HG03520 (cell line): ENCODE data around the gene RIMBP3C.
"Not testable (repeated sequence)": the region's sequence is repeated elsewhere in the genome, so short reads cannot be mapped to it uniquely, and the experiment has no call there.

ENCODE experiments used
- ATAC-seq: cut with Tn5 transposase; IDR thresholded peaks from one replicate; pipeline ENCODE4 v1.9.1; 2021; ENCODE audit warnings: mild to moderate bottlenecking, moderate library complexity; ENCODE audit not compliant: unreplicated experiment

The RIMBP3C gene, protein sequence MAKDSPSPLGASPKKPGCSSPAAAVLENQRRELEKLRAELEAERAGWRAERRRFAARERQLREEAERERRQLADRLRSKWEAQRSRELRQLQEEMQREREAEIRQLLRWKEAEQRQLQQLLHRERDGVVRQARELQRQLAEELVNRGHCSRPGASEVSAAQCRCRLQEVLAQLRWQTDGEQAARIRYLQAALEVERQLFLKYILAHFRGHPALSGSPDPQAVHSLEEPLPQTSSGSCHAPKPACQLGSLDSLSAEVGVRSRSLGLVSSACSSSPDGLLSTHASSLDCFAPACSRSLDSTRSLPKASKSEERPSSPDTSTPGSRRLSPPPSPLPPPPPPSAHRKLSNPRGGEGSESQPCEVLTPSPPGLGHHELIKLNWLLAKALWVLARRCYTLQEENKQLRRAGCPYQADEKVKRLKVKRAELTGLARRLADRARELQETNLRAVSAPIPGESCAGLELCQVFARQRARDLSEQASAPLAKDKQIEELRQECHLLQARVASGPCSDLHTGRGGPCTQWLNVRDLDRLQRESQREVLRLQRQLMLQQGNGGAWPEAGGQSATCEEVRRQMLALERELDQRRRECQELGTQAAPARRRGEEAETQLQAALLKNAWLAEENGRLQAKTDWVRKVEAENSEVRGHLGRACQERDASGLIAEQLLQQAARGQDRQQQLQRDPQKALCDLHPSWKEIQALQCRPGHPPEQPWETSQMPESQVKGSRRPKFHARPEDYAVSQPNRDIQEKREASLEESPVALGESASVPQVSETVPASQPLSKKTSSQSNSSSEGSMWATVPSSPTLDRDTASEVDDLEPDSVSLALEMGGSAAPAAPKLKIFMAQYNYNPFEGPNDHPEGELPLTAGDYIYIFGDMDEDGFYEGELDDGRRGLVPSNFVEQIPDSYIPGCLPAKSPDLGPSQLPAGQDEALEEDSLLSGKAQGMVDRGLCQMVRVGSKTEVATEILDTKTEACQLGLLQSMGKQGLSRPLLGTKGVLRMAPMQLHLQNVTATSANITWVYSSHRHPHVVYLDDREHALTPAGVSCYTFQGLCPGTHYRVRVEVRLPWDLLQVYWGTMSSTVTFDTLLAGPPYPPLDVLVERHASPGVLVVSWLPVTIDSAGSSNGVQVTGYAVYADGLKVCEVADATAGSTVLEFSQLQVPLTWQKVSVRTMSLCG (N-terminal part only)

DNA sequence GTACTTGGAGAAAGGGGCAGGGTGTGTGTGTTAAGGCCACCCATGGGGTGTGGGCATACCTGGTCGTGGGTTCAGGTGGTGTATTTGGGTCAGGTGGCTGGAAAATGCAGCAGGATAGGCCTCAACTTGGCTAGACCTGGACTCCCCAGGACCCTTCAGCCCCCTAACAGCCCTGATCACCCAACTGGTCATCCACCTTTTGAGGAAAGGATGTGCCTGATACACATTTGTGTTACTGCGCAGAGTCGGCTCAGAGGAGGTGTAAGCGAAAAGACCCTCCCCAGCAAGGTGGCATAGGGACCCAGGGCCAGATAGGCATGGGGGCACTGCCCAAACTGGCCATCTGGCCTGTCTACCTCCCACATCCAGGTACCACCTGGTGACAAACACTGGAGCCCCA, at the start of gene RIMBP3C:
RIMBP3C (minus strand) TSS at position 101 of the 400 bp plus-strand sequence. CDS start 485 bp downstream, outside the sequence.
- ATAC-seq: not testable (repeated sequence)

DNA sequence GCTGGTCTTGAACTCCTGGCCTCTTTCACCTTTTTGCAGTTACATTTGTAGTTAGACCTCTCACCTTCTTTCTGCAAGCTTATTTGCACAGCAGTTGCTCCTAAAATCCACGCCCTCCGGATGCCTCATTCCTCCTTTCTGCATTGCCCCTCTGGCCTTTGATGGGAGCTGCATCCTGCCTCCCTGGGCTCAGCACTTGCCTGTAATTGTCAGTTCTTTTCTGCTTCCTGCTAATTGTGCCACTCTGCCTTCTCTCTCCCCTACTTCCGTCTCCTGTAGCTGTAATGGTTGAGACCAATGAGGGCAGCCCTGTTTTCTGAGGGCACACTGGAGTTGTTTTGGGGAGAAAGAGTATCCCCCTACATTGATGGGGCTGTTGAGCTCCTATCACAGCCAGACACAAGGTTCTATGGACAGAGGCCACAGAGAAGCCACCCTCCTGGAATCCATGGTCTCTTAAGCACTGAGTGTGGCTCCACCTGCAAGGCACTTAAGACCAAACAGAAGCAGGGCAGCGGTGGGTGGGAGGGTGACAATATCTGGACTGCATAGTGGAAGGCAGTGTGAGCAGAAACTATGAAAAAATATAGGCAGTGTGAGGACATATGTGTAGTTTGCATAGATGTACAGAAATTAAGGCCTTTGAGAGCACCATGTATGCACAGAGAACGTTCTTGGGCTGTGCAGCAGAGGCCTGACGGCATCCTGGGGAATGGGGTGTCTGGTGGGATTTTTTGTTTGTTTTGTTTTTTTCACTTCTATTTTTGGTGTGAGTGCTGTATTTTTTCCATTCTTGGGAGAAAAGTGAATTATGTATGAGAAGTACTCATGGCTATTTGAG, 48.0 kb upstream of the RIMBP3C start:
- no peak for ATAC-seq

DNA sequence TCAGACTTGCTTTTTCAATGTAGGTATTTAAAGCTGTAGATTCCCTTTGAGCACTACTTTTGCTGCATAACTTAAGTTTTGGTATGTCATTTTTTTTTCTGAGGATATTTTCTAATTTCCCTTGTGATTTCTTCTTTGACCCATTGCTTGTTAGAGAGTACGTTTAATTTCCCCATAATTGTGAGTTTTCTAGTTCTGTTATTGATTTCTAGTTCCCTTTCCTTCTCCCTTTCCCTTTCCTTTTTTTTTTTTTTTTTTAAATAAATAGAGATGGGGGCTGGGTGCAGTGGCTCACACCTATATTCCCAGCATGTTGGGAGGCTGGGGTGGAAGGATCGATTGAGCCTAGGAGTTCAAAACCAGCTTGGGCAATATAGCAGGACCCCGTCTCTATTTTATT, 47.0 kb upstream of the RIMBP3C start:
- ATAC-seq: no peak

DNA sequence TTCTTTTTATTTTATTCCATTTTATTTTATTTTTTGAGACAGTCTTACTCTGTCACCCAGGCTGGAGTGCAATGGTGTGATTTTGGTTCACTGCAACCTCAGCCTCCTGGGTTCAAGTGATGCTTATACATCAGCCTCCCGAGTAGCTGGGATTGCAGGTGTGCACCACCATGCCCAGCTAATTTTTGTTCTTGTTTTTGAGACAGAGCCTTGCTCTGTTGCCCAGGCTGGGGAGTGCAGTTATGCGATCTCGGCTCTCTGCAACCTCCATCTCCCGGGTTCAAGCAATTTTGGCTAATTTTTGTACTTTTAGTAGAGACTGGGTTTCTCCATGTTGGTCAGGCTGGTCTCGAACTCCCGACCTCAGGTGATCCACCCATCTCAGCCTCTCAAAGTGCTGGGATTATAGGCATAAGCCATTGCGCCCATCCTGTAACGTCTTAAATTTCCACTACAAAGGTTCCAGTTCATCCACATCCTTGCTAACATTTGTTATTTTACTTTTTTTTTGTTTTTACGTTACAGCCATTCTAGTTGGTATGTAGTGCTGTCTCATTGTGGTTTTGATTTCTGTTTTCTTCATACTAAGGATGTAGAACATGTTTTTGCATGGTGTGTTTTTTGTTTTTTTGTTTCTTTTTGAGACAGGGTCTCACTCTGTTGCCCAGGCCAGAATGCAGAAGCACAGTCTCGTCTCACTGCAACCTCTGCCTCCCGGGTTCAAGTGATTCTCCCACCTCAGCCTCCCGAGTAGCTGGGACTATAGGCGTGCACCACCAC, 45.3 kb upstream of the RIMBP3C start:
- ATAC-seq: not testable (repeated sequence)

DNA sequence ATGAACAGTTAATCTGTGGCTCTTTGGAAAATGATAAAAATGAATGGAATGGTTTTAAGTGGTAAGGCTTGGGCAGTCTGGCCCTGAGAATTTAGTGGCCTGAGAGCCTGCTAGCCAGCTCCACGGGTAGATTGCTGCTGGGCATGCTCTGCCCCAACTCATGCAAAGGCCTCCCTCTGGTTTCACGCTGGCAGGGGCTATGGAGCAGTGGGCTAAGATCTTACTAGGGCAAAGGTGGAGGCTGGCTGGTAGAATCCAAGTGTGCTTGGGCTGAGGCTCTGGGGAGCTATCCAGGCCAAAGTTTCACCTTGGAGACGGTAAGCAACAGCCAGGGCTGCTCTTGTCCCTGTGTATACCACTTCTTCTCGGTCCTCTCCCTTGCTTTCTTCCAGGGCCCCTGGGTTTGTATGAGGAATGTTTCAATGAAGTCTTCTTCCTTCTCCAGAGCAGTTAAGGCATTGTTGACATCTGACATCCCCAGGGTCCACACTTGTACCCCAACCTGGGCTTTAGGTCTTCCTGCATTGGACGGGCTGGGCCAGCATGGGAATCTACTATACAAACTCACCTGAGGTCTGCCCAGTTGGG, 43.7 kb upstream of the RIMBP3C start:
- ATAC-seq: no peak

DNA sequence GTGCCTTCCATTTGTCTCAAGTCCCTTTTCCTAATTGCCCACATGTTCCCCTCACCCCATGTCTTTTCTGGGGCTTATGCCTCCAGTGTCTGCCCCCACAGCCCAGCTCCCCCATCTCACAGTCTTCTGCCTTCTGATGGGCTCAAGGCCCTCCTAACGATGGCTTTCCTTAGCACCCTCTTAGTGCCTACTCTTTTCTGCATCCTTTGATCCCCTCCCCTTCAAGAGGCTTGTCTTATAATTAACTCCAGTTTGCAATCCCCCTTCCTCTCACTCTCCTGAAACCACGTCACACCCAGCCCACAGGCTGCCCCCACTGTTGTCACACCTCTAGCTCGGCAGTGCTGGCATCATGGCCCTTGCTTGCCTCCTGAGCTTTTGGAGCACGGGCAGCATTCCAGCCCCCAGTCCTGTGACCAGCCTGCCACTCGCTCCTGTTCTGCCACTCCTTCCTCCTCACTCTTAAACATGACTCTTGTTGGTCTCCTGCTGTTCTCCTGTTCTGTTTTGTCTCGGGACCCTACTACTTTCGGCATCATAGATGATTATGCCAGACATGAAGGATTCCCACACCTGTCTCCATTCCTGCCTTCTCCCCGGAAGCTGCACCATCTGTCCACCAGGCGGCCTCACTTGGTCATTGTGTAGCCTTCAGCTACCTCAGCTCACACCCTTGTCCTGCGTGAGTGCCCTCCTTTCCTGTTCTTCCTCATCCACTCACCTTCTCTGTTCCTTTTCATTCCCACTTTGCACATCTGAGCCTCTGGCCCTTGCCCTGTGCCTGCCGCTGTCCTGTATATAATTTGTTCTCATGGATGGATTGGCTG, 42.4 kb upstream of the RIMBP3C start:
- no peak for ATAC-seq

DNA sequence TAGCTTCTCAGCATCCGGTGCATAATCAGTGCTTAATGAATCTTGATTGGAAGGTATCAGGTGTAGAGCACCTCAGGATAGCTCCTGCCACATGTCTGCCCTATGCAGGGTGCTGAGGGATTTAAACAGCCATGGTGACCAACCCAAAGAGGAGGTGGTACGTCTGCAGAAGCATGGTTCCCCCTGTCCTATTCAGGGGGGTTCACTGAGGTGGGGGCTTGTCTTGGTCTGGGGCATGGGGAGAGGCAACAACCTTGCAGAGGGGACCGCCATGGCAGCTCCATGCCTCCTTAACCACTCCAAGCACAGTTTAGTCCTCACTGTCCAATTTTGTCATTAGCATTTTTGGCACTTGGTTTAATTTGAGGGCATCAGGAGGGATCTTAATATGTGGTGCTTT, 41.2 kb upstream of the RIMBP3C start:
- no peak for ATAC-seq

DNA sequence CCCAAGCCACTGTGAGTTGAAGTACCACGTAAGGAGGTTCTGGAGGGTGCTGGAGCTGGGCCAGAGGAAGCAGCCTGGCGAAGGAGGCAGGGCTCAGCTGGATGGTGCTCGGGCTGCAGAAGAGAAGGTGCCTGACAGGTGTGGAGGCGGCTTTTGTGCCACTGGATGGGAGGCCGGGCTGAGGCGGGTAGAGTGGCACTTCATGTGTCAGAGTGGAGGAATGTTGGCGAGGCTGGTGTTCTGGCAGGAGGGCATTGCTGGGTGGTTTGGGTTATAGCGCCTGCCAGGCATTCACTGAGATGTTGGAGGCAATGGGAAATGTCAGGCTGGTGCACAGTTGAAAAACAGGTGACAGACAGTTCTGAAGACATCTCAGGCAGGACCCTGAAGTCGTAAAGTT, 40.4 kb upstream of the RIMBP3C start:
- ATAC-seq: no peak

DNA sequence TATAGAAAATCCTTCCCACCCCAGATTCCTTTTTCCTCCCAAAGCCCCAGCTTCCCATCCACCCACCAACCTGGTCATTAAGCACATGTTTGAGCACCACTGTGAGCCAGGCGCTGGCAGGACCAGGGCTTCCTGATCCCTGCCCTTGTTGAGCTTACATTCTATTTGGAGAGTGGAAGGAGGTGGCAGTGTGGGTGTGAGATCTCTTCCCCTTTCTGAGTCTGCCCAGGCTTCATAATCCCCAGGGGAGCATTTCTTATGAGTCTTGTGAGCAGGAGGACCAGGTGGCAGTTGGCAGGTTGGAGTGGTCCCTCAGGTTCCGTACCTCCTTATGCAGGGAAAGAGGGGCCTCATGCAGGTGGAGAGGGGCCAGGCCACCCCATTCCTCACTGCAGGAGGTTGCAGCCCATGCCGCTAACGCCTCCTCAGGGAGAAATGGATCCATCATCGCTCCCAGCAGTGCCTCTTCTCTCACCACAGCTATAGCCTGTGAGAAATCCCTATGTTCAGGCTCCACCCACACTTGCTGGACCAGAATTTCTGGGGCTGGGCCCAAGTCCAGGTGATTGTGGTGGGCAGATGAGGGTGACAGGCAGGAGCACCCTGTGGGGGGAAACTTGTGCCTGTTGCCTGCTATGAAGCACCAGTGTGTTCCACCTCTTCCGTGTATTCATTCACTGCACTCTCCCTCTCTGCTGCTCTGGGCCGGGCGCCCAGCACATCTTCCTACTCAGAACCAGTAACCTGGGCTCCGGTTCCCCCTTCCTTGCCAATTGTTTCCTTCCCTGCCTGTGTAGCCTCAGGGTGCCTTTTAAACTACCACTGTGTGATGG, 39.8 kb upstream of the RIMBP3C start:
- ATAC-seq: no peak

DNA sequence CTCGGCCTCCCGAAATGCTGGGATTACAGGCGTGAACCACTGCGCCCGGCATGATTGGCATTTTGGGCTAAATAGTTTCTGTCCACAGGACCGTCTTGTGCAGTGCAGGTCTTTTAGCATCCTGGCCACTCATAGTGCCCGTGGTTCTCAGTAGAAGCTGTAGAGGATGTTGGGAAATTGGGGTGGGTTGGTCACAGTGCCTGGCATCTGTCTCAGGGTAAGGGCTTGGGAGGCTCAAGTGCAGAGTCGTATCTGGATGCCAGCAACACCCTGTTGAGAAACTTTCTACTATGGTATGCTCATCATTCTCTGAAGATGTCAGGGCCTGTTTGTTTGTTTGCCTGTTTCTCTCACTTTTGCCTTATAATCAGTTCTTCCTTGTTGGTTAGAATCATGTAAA, 38.1 kb upstream of the RIMBP3C start:
- no peak for ATAC-seq

DNA sequence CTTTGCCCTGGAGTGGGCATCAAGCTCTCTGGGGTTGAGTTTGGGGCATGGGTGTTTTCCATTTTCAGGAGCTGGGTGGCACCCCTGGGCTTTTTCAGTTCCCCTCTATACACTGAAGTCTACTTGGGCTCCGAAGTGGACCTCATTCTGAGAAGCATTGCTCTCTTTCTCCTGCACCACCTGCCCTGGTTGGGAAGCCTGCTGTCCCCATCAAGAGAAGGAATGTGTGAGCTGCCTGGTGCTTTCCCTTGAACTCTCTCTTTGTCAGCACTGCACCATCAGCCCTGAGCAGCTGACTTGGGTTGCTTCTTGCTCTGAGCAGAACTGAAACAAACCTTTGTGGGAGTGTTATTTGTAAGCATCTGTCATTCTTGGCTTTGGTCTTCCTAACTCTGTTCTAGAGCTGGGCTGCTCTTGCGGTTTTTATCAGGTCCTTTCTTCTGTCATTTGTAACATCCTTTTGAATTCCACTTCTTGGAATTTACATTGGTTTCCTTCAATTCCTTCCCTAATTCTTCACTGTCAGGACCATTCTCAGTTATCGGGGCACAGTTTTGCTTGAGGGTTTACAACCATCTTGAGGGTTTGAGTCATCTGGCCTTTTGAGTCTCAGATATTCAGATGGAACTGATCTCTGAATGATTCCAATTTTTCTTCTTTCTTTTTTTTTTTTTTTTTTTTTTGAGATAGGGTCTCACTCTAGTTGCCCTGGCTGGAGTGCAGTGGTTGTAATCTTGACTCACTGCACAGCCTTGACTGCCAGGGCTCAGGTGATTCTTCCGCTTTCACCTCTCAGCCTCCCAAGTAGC, 36.7 kb upstream of the RIMBP3C start:
- ATAC-seq: peak; percentile 60

DNA sequence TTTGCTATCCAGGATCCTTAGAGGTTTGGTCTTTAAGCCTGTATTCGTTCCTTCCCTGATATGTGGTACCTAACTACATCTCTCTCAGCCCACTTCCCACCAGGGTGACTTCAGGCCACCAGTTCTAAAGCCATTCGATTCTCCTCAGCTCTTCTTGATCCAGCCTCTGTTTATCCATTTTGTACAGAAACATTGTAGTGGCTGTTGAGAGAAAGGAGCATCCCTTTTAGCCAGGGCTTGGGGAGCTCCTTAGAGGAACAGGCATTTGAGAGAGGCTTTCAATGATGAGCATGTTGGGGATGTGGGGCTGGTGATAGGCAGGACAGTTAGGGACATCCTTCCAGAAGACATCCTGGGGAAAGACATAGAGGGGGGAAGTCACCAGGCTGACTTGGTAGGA, 34.1 kb upstream of the RIMBP3C start:
- ATAC-seq: no peak

DNA sequence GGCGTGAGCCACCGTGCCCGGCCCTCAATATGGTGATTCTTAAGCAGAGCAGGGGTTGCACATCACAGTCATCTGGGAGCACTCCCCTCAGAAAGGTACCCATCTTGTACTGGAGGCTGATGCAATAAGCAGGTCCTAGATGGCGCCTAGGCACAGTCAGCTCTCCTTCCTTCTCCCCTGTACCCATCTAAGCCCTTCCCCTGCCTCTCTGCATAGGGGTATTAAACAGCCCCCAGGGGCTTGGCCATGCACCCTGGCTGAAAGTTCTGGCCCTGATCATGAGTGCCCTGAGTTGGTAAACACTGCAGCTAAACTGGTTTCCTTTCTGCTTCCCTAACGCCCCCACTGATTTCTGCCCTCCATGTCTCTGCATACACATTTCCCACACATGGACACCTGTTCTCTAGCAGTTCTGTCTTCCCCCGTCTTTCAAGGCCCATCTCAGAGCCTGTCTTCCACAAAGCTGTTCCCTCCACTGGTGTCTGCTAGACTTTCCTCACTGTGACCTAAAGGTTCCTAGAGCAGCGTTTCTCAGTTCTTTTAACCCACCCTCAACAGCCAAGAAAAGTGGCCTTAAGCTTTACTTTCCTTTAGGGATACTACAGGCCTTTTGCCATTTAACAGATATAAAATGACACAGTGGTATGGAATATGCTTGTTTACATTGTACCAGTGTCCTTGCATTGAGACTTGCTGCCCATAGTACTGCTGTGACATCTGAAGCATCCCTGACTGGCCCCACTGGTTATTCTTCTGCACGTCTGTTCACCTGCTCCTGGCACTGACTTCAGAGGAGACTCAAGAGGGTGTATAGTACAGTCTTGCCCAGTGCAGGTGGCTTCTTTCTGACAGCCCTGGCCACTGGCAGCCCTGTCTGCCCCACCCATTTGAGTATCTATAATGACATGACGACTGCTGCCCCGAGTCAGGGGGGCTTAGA, 31.8 kb upstream of the RIMBP3C start:
- no peak for ATAC-seq

DNA sequence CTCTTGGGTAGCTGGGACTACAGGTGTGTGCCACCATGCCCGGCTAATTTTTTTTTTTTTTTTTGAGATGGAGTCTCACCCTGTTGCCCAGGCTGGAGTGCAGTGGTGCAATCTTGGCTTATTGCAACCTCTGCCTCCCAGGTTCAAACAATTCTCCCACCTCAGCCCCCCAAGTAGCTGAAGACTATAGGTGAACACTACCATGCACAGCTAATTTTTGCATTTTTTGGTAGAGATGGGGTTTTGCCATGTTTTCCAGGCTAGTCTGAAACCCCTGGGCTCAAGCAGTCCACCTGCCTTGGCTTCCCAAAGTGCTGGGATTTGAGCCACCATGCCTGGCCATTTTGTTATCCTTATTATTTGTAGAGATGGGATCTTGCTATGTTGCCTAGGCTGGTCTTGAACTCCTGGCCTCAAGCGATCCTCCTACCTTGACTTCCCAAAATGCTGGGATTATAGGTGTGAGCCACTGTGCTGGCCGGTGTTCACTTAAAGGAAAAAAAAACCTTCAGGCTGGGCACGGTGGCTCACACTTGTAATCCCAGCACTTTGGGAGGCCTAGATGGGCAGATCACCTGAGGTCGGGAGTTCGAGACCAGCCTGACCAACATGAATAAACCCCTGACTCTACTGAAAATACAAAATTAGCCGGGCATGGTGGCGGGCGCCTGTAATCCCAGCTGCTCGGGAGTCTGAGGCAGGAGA, 29.9 kb upstream of the RIMBP3C start:
- not testable (repeated sequence) for ATAC-seq

DNA sequence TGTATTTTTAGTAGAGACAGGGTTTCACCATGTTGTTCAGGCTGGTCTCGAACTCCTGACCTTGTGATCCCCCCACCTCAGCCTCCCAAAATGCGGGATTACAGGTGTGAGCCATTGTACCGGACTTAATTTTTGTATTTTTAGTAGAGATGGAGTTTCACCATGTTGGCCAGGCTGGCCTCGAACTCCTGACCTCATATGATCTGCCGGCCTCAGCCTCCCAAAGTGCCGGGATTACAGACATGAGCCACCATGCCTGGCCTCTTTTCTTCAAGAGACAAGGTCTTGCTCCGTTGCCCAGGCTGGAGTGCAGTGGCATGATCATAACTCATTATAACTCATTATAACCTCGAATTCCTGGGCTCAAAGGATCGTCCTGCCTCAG, 29.4 kb upstream of the RIMBP3C start:
- not testable (repeated sequence) for ATAC-seq
